Neural cell (in vitro differentiated cells): ENCODE results near the gene PIAS4.

Experiments used
- EP300 ChIP-seq: fragments of 450-650 bp; conservative IDR thresholded peaks from 2 replicates; pipeline ENCODE4 v1.6.1; 2014; ENCODE audit warnings: antibody characterized with exemption, mild to moderate bottlenecking, moderate library complexity; ENCODE audit not compliant: poor library complexity, severe bottlenecking
- EZH2 ChIP-seq: fragments of 200-600, 300-800 bp; shearing (Covaris generic), sonication (generic); IDR thresholded peaks from 2 replicates; pipeline ENCODE4 v1.6.1; 2014; ENCODE audit warnings: antibody characterized with exemption, low read length, borderline replicate concordance, mild to moderate bottlenecking; ENCODE audit not compliant: insufficient read depth, poor library complexity, severe bottlenecking
- MXI1 ChIP-seq: fragments of 450-650 bp; conservative IDR thresholded peaks from 2 replicates; pipeline ENCODE4 v1.6.1; 2014; ENCODE audit warnings: antibody characterized with exemption, mild to moderate bottlenecking; ENCODE audit not compliant: poor library complexity, severe bottlenecking
- POLR2AphosphoS5 ChIP-seq: IDR thresholded peaks from 2 replicates; pipeline ENCODE4 v1.6.1; 2012
- RAD21 ChIP-seq: fragments of 450-650 bp; conservative IDR thresholded peaks from 2 replicates; pipeline ENCODE4 v1.6.1; 2014; ENCODE audit warnings: antibody characterized with exemption, mild to moderate bottlenecking, moderate library complexity
- SMC3 ChIP-seq: fragments of 450-650 bp; conservative IDR thresholded peaks from 2 replicates; pipeline ENCODE4 v1.6.1; 2014; ENCODE audit warnings: antibody characterized with exemption, mild to moderate bottlenecking, moderate library complexity; ENCODE audit not compliant: poor library complexity
- TAF1 ChIP-seq: IDR thresholded peaks from 2 replicates; pipeline ENCODE4 v1.6.1; 2012; ENCODE audit warnings: low read depth
- TF ChIP-seq, protein P1 (sequence below): fragments of 450-650 bp; IDR thresholded peaks from 2 replicates; pipeline ENCODE4 v1.5.1; 2014; ENCODE audit warnings: antibody characterized with exemption, mild to moderate bottlenecking, moderate library complexity; ENCODE audit not compliant: poor library complexity, severe bottlenecking
- TF ChIP-seq, protein P2 (sequence below): IDR thresholded peaks from 2 replicates; pipeline ENCODE4 v1.6.1; 2012; ENCODE audit warnings: borderline replicate concordance

DNA sequence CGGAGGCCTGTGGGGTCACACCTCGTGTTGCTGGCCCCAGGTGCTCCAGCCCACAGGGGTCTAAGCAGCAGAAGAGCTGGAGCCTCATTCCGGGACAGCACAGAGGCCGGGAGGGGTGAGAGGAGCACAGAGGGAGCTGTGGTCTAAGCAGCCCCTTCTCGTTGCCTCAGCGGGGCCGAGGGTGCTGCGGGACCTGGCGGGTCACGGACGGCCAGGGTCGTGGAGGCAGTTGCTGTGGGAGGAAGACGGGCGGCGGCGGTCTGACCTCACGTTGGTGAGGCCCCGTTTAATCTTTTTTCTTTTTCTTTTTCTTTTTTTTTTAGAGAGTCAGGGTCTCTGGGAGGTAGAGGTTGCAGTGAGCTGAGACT lies 21.7 kb downstream of the PIAS4 start:
- TF ChIP-seq, protein P1, sequence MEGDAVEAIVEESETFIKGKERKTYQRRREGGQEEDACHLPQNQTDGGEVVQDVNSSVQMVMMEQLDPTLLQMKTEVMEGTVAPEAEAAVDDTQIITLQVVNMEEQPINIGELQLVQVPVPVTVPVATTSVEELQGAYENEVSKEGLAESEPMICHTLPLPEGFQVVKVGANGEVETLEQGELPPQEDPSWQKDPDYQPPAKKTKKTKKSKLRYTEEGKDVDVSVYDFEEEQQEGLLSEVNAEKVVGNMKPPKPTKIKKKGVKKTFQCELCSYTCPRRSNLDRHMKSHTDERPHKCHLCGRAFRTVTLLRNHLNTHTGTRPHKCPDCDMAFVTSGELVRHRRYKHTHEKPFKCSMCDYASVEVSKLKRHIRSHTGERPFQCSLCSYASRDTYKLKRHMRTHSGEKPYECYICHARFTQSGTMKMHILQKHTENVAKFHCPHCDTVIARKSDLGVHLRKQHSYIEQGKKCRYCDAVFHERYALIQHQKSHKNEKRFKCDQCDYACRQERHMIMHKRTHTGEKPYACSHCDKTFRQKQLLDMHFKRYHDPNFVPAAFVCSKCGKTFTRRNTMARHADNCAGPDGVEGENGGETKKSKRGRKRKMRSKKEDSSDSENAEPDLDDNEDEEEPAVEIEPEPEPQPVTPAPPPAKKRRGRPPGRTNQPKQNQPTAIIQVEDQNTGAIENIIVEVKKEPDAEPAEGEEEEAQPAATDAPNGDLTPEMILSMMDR = no peak
- TF ChIP-seq EP300 (no peak), MXI1 (no peak), RAD21 (no peak), EZH2 (no peak), TAF1 (no peak), POLR2AphosphoS5 (no peak), SMC3 (no peak)
- TF ChIP-seq, protein P2, sequence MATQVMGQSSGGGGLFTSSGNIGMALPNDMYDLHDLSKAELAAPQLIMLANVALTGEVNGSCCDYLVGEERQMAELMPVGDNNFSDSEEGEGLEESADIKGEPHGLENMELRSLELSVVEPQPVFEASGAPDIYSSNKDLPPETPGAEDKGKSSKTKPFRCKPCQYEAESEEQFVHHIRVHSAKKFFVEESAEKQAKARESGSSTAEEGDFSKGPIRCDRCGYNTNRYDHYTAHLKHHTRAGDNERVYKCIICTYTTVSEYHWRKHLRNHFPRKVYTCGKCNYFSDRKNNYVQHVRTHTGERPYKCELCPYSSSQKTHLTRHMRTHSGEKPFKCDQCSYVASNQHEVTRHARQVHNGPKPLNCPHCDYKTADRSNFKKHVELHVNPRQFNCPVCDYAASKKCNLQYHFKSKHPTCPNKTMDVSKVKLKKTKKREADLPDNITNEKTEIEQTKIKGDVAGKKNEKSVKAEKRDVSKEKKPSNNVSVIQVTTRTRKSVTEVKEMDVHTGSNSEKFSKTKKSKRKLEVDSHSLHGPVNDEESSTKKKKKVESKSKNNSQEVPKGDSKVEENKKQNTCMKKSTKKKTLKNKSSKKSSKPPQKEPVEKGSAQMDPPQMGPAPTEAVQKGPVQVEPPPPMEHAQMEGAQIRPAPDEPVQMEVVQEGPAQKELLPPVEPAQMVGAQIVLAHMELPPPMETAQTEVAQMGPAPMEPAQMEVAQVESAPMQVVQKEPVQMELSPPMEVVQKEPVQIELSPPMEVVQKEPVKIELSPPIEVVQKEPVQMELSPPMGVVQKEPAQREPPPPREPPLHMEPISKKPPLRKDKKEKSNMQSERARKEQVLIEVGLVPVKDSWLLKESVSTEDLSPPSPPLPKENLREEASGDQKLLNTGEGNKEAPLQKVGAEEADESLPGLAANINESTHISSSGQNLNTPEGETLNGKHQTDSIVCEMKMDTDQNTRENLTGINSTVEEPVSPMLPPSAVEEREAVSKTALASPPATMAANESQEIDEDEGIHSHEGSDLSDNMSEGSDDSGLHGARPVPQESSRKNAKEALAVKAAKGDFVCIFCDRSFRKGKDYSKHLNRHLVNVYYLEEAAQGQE = no peak
